ENCODE measurements around the gene EMC6.

Gene EMC6

GRCh38 chr17:3663102-3664011 is 5.3 kb upstream of the EMC6 start:
- Mint-ChIP-seq H3K4me3 (no peak overlapping the region), H3K36me3 (no peaks in the 10 kb centered on the region), H3K9me3 (ENCODE audit: low read depth) (no peaks in the 10 kb centered on the region), H3K4me1 (ENCODE audit: low read depth) (peaks cover 11% of the 10 kb centered on the region), H3K27ac (no peak overlapping the region), H3K27me3 (no peaks in the 10 kb centered on the region)

- H3K4me3 Mint-ChIP-seq, result peak overlapping the region; percentile 61
- peaks cover 22% of the 10 kb centered on the region for H3K4me1 Mint-ChIP-seq (ENCODE audit: low read depth)
- no peaks in the 10 kb centered on the region for H3K27me3 Mint-ChIP-seq
- no peak overlapping the region for H3K27ac Mint-ChIP-seq
- no peaks in the 10 kb centered on the region for H3K36me3 Mint-ChIP-seq
- H3K9me3 Mint-ChIP-seq (ENCODE audit: low read depth), result no peaks in the 10 kb centered on the region
Observed at GRCh38 chr17:3665834-3666233, 2.8 kb upstream of the EMC6 start.

GRCh38 chr17:3666516-3666915 is 2.1 kb upstream of the EMC6 start:
- Mint-ChIP-seq H3K27ac (no peak overlapping the region), H3K4me1 (ENCODE audit: low read depth) (peaks cover 23% of the 10 kb centered on the region), H3K9me3 (ENCODE audit: low read depth) (no peaks in the 10 kb centered on the region), H3K4me3 (peak overlapping the region; percentile 82), H3K27me3 (no peaks in the 10 kb centered on the region), H3K36me3 (no peaks in the 10 kb centered on the region)

DNA sequence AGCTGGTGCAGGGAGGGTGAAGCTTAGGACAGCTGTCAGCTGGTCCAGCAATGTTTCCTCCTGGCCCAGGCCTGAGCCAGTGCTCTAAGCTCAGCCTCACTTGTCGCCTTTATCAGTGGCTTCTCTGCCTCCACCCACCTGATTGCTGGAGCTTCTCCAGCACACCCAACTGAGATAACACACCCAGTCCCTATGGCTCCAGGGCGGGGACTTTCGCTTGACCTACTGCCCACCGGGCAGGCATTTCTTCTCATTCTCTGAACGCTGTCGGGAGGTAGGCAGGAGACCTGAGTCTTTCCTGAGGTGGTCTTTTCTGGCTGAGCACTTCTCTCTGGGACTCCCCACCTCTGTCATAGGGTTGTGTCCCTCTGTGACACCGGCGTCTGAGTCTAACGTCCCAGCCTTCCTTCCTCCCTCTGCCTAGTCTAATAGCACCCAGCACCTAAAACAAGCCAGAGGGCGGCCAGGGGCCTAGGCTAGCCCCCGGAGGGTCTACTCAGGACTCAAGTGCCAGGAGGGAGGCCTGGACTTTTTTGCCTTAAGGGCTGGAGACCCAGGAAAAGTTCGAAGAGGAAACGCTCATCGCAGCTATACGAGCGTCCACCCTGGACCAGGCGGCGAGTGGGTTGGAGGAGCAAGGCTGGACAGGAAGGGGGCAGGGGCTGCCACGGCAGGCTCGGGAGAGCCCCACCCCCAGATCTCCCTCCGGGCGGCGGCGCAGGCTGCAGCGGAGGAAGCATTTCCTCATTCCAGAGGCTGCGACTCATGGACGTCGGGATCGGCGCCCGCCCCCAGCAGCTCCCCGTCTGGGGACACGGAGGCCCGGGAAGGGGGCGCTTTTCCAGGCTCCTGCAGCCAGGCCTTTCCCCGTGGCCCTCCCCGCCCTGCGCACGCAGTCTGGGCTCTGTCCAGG is 990 bp upstream of the EMC6 start:
- peak overlapping the region; percentile 96 for H3K4me3 Mint-ChIP-seq
- peak overlapping the region; percentile 64 for H3K27ac Mint-ChIP-seq
- H3K36me3 Mint-ChIP-seq, result peaks cover 2% of the 10 kb centered on the region

DNA sequence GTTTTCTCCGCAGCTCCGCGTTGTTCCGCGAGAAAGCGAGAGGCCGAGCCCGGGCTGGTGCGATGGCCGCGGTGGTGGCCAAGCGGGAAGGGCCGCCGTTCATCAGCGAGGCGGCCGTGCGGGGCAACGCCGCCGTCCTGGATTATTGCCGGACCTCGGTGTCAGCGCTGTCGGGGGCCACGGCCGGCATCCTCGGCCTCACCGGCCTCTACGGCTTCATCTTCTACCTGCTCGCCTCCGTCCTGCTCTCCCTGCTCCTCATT is 404 bp downstream of the EMC6 start:
- H3K36me3 Mint-ChIP-seq, result peaks cover 2% of the 10 kb centered on the region
- peak overlapping the region; percentile 96 for H3K4me3 Mint-ChIP-seq
- no peaks in the 10 kb centered on the region for H3K27me3 Mint-ChIP-seq
- no peaks in the 10 kb centered on the region for H3K9me3 Mint-ChIP-seq (ENCODE audit: low read depth)
- H3K4me1 Mint-ChIP-seq (ENCODE audit: low read depth), result peaks cover 24% of the 10 kb centered on the region
- peak overlapping the region; percentile 93 for H3K27ac Mint-ChIP-seq

More for the DNA sequence above, 990 bp upstream of the EMC6 start:
- Mint-ChIP-seq H3K9me3 (ENCODE audit: low read depth) (no peaks in the 10 kb centered on the region), H3K4me1 (ENCODE audit: low read depth) (peaks cover 24% of the 10 kb centered on the region), H3K27me3 (no peaks in the 10 kb centered on the region)

- H3K27ac Mint-ChIP-seq, result peak overlapping the region; percentile 93
- H3K9me3 Mint-ChIP-seq (ENCODE audit: low read depth), result no peaks in the 10 kb centered on the region
- no peaks in the 10 kb centered on the region for H3K27me3 Mint-ChIP-seq
- peak overlapping the region; percentile 96 for H3K4me3 Mint-ChIP-seq
- H3K36me3 Mint-ChIP-seq, result peaks cover 2% of the 10 kb centered on the region
- peaks cover 24% of the 10 kb centered on the region for H3K4me1 Mint-ChIP-seq (ENCODE audit: low read depth)
Observed at GRCh38 chr17:3669548-3669947, 936 bp downstream of the EMC6 start.

GRCh38 chr17:3672571-3672970 is 4.0 kb downstream of the EMC6 start:
- peaks cover 4% of the 10 kb centered on the region for H3K36me3 Mint-ChIP-seq
- H3K9me3 Mint-ChIP-seq (ENCODE audit: low read depth), result no peaks in the 10 kb centered on the region
- no peaks in the 10 kb centered on the region for H3K27me3 Mint-ChIP-seq
- peaks cover 16% of the 10 kb centered on the region for H3K4me1 Mint-ChIP-seq (ENCODE audit: low read depth)
- H3K27ac Mint-ChIP-seq, result no peak overlapping the region
- no peak overlapping the region for H3K4me3 Mint-ChIP-seq

DNA sequence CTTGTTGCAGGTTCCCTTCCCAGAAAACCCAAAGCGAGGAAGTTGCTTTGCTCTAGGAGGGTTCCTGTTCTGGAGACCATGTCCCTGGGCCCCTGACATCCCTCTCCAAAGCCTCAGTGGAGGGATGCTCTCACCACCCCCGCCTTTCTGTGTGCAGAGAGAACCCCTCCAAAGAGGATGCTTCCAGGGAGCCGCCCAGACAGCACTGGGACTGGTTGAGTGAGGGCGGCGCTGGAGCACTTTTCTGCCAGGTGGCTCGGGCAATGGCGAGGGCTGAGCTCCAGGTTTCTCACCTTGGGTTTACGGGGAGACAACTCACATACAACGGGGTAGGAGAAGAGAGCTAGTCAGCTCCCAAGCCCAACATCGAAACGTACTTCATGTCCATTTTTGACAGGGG is 7.3 kb downstream of the EMC6 start:
- no peak overlapping the region for H3K4me3 Mint-ChIP-seq
- H3K4me1 Mint-ChIP-seq (ENCODE audit: low read depth), result peaks cover 2% of the 10 kb centered on the region
- peaks cover 4% of the 10 kb centered on the region for H3K36me3 Mint-ChIP-seq
- no peak overlapping the region for H3K27ac Mint-ChIP-seq
- no peaks in the 10 kb centered on the region for H3K27me3 Mint-ChIP-seq
- H3K9me3 Mint-ChIP-seq (ENCODE audit: low read depth), result no peaks in the 10 kb centered on the region

DNA sequence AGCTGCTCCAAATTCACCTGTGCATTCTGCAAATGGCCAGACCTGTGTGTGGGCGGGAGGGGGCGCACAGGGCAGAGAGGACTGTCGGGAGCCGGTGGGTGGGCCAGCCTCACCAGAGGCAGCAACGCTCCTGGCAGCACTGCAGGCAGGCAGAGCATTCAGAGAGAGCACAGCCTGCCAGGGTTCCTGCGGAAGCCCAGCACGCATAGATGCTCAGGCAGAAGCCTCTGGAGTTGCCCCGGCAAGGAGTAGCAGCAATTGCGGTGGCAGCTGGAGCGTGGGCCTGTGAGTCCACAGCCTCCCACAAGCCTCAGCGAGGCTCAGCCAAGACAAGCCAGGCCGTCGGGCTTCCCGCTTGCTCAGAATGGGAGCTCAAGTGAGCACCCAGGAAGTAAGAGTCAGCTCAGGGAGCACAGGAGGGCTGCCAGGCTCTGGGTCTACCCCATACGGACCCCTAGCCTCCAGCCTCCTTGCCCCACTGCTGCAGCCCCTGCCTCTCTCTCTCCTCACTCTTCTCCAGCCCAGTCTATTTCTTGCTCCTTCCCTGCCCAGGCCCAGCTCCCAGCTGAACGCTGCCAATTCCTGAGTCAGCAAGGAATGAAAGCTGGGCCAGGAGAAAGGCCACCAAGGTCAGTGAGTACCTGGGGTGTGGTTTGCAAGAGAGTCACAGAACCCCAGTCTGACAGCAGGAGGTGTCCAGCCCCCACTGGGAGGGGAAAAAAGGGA is 9.6 kb downstream of the EMC6 start:
- Mint-ChIP-seq H3K27me3 (no peaks in the 10 kb centered on the region), H3K36me3 (peaks cover 2% of the 10 kb centered on the region), H3K27ac (no peak overlapping the region), H3K9me3 (ENCODE audit: low read depth) (no peaks in the 10 kb centered on the region), H3K4me3 (no peak overlapping the region), H3K4me1 (ENCODE audit: low read depth) (peaks cover 5% of the 10 kb centered on the region)

- Mint-ChIP-seq H3K9me3 (ENCODE audit: low read depth) (no peaks in the 10 kb centered on the region), H3K4me3 (no peak overlapping the region), H3K27ac (no peak overlapping the region), H3K27me3 (no peaks in the 10 kb centered on the region), H3K36me3 (peaks cover 2% of the 10 kb centered on the region), H3K4me1 (ENCODE audit: low read depth) (peaks cover 6% of the 10 kb centered on the region)
Observed at GRCh38 chr17:3678821-3679530, 10.4 kb downstream of the EMC6 start.

- Mint-ChIP-seq H3K4me3 (no peak overlapping the region), H3K27me3 (no peaks in the 10 kb centered on the region), H3K27ac (no peak overlapping the region), H3K36me3 (peaks cover 1% of the 10 kb centered on the region), H3K9me3 (ENCODE audit: low read depth) (no peaks in the 10 kb centered on the region), H3K4me1 (ENCODE audit: low read depth) (peaks cover 6% of the 10 kb centered on the region)
Observed at GRCh38 chr17:3679531-3680126, 11.0 kb downstream of the EMC6 start.

- Mint-ChIP-seq H3K4me1 (ENCODE audit: low read depth) (peaks cover 6% of the 10 kb centered on the region), H3K27ac (no peak overlapping the region), H3K36me3 (no peaks in the 10 kb centered on the region)
Observed at GRCh38 chr17:3681057-3681456, 12.4 kb downstream of the EMC6 start.

GRCh38 chr17:3681565-3681964 is 13.0 kb downstream of the EMC6 start:
- Mint-ChIP-seq H3K27me3 (no peaks in the 10 kb centered on the region), H3K27ac (no peak overlapping the region), H3K4me1 (ENCODE audit: low read depth) (peaks cover 6% of the 10 kb centered on the region), H3K4me3 (no peak overlapping the region), H3K36me3 (no peaks in the 10 kb centered on the region), H3K9me3 (ENCODE audit: low read depth) (no peaks in the 10 kb centered on the region)

More at GRCh38 chr17:3681057-3681456, 12.4 kb downstream of the EMC6 start:
- Mint-ChIP-seq H3K4me3 (no peak overlapping the region), H3K27me3 (no peaks in the 10 kb centered on the region), H3K9me3 (ENCODE audit: low read depth) (no peaks in the 10 kb centered on the region)

- Mint-ChIP-seq H3K4me3 (no peak overlapping the region), H3K27me3 (no peaks in the 10 kb centered on the region), H3K27ac (no peak overlapping the region), H3K36me3 (no peaks in the 10 kb centered on the region), H3K9me3 (ENCODE audit: low read depth) (no peaks in the 10 kb centered on the region), H3K4me1 (ENCODE audit: low read depth) (peaks cover 6% of the 10 kb centered on the region)
Observed at GRCh38 chr17:3682033-3682432, 13.4 kb downstream of the EMC6 start.
